H54 (cell line): ENCODE measurements around the gene S100A1.
A peak's percentile ranks its signal among the peaks of the same experiment; 100 is the strongest.
"Not testable (repeated sequence)": the region's sequence is repeated elsewhere in the genome, so short reads cannot be mapped to it uniquely, and the experiment has no call there.

Source experiments
- DNase-seq: peaks from one replicate; pipeline ENCODE4 v3.0.0; 2011; ENCODE audit warnings: low spot score, mixed read lengths; ENCODE audit not compliant: insufficient read length
- FAIRE-seq: peaks from 3 replicates; lab custom pipeline; 2011; peaks lifted over from hg19 to GRCh38; lab: Jason Lieb, UNC
- POLR2A ChIP-seq: IDR thresholded peaks from 2 replicates; pipeline ENCODE4 v1.6.1; 2011; ENCODE audit warnings: low read depth, mild to moderate bottlenecking, low read length

Gene S100A1

GRCh38 chr1:153630384-153630783 lies 2.1 kb downstream of the S100A1 start:
- no peak for TF ChIP-seq POLR2A
- no peak for FAIRE-seq
- DNase-seq: no peak

- DNase-seq: no peak
- FAIRE-seq: no peak
- TF ChIP-seq POLR2A: no peak
Measured at GRCh38 chr1:153631047-153632022, 3.1 kb downstream of the S100A1 start.

GRCh38 chr1:153633161-153633753 lies 5.0 kb downstream of the S100A1 start:
- DNase-seq: peak; percentile 45
- no peak for FAIRE-seq

GRCh38 chr1:153633754-153634665 lies 5.8 kb downstream of the S100A1 start, which contains the start of gene CHTOP:
Gene CHTOP, plus strand, starts transcription at chr1:153634066. Its CDS starts 2,523 bp downstream, at chr1:153636589.
- DNase-seq (peak; percentile 80), FAIRE-seq (peak; percentile 45)
- TF ChIP-seq POLR2A: peak; percentile 80; the same call in 1 of the 2 replicates

More at GRCh38 chr1:153633161-153633753, 5.0 kb downstream of the S100A1 start:
- 0 out of 2 replicates have a peak, but pooled peaks have one; percentile 0 for TF ChIP-seq POLR2A

- no peak for TF ChIP-seq POLR2A
- DNase-seq: no peak
- no peak for FAIRE-seq
Measured at GRCh38 chr1:153635872-153636271, 7.6 kb downstream of the S100A1 start.

GRCh38 chr1:153636312-153636711 lies 8.1 kb downstream of the S100A1 start:
- TF ChIP-seq POLR2A: no peak

GRCh38 chr1:153638261-153638660 lies 10.0 kb downstream of the S100A1 start:
- TF ChIP-seq POLR2A: no peak
- FAIRE-seq (no peak), DNase-seq (no peak)

More at GRCh38 chr1:153636312-153636711, 8.1 kb downstream of the S100A1 start:
- no peak for FAIRE-seq
- no peak for DNase-seq

GRCh38 chr1:153639280-153639679 lies 11.0 kb downstream of the S100A1 start:
- TF ChIP-seq POLR2A: no peak
- DNase-seq (no peak), FAIRE-seq (no peak)

GRCh38 chr1:153640213-153640612 lies 12.0 kb downstream of the S100A1 start:
- not testable (repeated sequence) for FAIRE-seq

GRCh38 chr1:153640861-153641260 lies 12.6 kb downstream of the S100A1 start:
- no peak for TF ChIP-seq POLR2A
- DNase-seq (no peak), FAIRE-seq (no peak)

More at GRCh38 chr1:153640213-153640612, 12.0 kb downstream of the S100A1 start:
- DNase-seq: not testable (repeated sequence)

GRCh38 chr1:153642161-153642560 lies 13.9 kb downstream of the S100A1 start:
- FAIRE-seq (no peak), DNase-seq (no peak)
- no peak for TF ChIP-seq POLR2A

GRCh38 chr1:153643100-153643499 lies 14.9 kb downstream of the S100A1 start:
- DNase-seq: no peak
- FAIRE-seq: no peak
- TF ChIP-seq POLR2A: no peak

GRCh38 chr1:153643816-153644215 lies 15.6 kb downstream of the S100A1 start:
- FAIRE-seq (no peak), DNase-seq (no peak)
- no peak for TF ChIP-seq POLR2A
